WTC11 (cell line): ENCODE measurements around the gene AFF3.

Experiments used
- ELF4 ChIP-seq: sonication (generic); formaldehyde crosslinking; IDR thresholded peaks from 2 replicates; pipeline ENCODE4 v1.8.1; 2022; ENCODE audit warnings: low read depth, mild to moderate bottlenecking, moderate library complexity, missing genetic modification reagents
- RORB ChIP-seq: fragments of 250-450 bp; sonication (Bioruptor Pico); IDR thresholded peaks from 2 replicates; pipeline ENCODE4 v1.9.0; 2021; ENCODE audit warnings: mild to moderate bottlenecking
- ZBTB21 ChIP-seq: sonication (generic); formaldehyde crosslinking; IDR thresholded peaks from 2 replicates; pipeline ENCODE4 v1.8.1; 2023; ENCODE audit warnings: mild to moderate bottlenecking, missing genetic modification reagents, borderline replicate concordance
- TF ChIP-seq, protein P1 (sequence below): sonication (generic); formaldehyde crosslinking; IDR thresholded peaks from 2 replicates; pipeline ENCODE4 v1.8.1; 2023; ENCODE audit warnings: mild to moderate bottlenecking, moderate library complexity, missing genetic modification reagents
- TF ChIP-seq, protein P2 (sequence below): fragments of 200-600 bp; IDR thresholded peaks from 2 replicates; pipeline ENCODE4 v1.8.0; 2022; ENCODE audit warnings: antibody characterized with exemption

DNA sequence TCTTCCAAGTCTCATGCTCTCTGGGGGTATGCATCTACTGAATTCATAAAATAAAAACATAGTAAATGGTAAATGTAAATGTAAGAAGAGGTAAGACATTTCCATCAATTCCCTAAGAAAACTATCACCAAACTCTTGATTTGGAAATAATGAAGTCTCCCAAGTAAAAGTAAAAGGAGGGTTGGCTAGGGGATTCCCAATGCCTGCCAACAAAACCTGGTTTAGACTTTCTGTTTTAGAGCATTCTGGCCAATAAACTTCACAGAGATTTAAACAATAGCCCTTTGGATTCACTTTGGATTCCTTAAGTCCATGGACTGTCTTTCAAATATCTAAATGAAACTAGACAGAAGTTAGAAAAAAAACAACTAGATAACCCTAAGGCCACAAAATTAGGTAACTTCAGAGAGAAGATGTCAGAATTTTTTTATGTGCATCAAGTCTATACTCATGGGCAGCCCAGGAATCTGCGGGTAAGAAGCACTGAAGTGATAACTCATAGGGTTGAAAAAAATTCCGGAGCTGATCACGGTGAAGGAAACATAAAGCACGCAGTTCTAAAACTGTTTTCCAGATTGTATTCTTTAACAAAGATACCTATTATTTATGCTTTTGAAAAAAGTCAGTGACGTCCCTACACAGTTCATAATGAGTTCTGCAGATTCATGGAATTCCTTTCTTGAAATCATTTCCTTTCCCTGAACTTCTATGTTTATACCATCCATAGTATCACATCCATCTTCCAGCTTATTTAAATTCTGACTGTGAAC, 263.6 kb downstream of the AFF3 start:
- TF ChIP-seq, protein P1, sequence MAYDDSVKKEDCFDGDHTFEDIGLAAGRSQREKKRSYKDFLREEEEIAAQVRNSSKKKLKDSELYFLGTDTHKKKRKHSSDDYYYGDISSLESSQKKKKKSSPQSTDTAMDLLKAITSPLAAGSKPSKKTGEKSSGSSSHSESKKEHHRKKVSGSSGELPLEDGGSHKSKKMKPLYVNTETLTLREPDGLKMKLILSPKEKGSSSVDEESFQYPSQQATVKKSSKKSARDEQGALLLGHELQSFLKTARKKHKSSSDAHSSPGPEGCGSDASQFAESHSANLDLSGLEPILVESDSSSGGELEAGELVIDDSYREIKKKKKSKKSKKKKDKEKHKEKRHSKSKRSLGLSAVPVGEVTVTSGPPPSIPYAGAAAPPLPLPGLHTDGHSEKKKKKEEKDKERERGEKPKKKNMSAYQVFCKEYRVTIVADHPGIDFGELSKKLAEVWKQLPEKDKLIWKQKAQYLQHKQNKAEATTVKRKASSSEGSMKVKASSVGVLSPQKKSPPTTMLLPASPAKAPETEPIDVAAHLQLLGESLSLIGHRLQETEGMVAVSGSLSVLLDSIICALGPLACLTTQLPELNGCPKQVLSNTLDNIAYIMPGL (CRISPR knock-in tag) = no peak
- TF ChIP-seq, protein P2, sequence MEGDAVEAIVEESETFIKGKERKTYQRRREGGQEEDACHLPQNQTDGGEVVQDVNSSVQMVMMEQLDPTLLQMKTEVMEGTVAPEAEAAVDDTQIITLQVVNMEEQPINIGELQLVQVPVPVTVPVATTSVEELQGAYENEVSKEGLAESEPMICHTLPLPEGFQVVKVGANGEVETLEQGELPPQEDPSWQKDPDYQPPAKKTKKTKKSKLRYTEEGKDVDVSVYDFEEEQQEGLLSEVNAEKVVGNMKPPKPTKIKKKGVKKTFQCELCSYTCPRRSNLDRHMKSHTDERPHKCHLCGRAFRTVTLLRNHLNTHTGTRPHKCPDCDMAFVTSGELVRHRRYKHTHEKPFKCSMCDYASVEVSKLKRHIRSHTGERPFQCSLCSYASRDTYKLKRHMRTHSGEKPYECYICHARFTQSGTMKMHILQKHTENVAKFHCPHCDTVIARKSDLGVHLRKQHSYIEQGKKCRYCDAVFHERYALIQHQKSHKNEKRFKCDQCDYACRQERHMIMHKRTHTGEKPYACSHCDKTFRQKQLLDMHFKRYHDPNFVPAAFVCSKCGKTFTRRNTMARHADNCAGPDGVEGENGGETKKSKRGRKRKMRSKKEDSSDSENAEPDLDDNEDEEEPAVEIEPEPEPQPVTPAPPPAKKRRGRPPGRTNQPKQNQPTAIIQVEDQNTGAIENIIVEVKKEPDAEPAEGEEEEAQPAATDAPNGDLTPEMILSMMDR = no peak
- TF ChIP-seq RORB (CRISPR knock-in tag) = no peak
- no peak for TF ChIP-seq ELF4 (CRISPR knock-in tag)
- no peak for TF ChIP-seq ZBTB21
